SU-DHL-6 (cell line): ENCODE results near the gene SLC6A17.

ENCODE experiments used
- EZH2phosphoT487 ChIP-seq: fragments of 200-600 bp; sonication (generic), shearing (Covaris generic); conservative IDR thresholded peaks from 2 replicates; pipeline ENCODE4 v1.6.1; 2018; ENCODE audit warnings: mild to moderate bottlenecking, antibody characterized with exemption, low read length, moderate library complexity, mixed read lengths
- TF ChIP-seq, protein P1 (sequence below): fragments of 200-600 bp; sonication (generic); IDR thresholded peaks from one replicate; pipeline ENCODE4 v1.5.1; 2017; ENCODE audit warnings: antibody characterized with exemption, mild to moderate bottlenecking, low read length, moderate library complexity; ENCODE audit not compliant: insufficient read depth, poor library complexity, severe bottlenecking

DNA sequence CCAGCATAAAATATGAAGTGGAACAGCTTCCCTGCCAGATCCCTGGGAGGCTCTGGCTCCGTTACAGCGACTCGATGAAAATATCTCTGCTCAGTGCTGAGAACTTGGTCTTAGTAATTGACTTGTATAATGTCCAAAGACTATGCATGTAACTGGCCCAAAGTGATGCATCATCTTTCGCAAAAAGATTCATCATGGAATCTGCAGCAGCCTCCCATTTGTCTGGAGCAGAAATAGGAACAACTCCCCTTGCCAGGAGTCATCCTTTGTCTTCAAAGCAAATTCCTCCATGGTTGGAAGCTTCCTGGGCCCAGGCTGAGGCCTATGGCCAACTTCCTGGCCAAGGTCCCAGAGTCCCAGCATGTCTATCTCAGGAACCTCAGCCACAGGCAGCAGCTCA, 16.9 kb upstream of the SLC6A17 start:
- TF ChIP-seq, protein P1, sequence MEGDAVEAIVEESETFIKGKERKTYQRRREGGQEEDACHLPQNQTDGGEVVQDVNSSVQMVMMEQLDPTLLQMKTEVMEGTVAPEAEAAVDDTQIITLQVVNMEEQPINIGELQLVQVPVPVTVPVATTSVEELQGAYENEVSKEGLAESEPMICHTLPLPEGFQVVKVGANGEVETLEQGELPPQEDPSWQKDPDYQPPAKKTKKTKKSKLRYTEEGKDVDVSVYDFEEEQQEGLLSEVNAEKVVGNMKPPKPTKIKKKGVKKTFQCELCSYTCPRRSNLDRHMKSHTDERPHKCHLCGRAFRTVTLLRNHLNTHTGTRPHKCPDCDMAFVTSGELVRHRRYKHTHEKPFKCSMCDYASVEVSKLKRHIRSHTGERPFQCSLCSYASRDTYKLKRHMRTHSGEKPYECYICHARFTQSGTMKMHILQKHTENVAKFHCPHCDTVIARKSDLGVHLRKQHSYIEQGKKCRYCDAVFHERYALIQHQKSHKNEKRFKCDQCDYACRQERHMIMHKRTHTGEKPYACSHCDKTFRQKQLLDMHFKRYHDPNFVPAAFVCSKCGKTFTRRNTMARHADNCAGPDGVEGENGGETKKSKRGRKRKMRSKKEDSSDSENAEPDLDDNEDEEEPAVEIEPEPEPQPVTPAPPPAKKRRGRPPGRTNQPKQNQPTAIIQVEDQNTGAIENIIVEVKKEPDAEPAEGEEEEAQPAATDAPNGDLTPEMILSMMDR: no peak
- no peak for TF ChIP-seq EZH2phosphoT487
